DND-41 (cell line): ENCODE data around the gene AHCYL1.

Experiments used
- CTCF ChIP-seq: IDR thresholded peaks from 2 replicates; pipeline ENCODE4 v1.5.1; 2012; ENCODE audit warnings: borderline replicate concordance, low read length, moderate library complexity, mild to moderate bottlenecking; ENCODE audit not compliant: poor library complexity, severe bottlenecking; ENCODE audit errors: extremely low read depth
- EZH2 ChIP-seq: IDR thresholded peaks from 3 replicates; pipeline ENCODE4 v1.6.1; 2012; ENCODE audit warnings: borderline replicate concordance, low read depth, mild to moderate bottlenecking, moderate library complexity, low read length, inconsistent platforms; ENCODE audit not compliant: severe bottlenecking

- TF ChIP-seq CTCF (no peak), EZH2 (no peak)
Observed at GRCh38 chr1:110038271-110038670, 53.7 kb downstream of the AHCYL1 start.
